ENCODE results near the gene RIN3. TPM values are rescaled to one million over a fixed set of nuclear protein-coding genes. Genes with fewer than 3 reads are reported as not detected.

The RIN3 gene
- total RNA-seq, 1 donor from 2014 or later = 0.51 TPM

DNA sequence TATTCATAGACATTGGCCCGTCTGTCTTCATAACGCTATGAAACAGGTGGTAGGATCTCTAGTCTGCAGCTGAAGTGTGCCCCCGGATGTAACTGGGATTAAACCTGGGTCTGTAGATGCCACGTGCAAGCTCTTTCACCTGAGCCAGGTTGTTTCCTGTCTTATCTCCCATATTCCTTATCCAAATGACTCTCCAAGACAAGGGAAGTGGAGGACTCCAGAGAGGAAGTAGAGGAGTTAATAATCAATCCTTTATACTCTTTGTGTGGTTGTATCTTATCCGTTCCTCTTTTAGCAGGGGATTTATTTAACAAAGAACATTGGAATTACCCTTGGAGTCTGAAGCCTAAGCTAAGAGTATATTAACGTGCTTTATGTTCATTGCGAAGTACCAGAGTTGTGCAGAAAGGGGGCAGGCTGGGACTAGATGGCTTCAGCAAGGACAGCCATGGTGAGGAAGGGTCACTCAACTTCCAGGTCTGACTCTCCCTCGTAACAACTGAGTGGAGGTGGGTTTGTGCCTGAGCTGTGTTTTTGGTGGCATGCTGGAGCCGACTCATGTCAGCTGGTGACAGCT is 82.8 kb downstream of the RIN3 start:
- DNase-seq (ENCODE audit: low read depth) = no peak

DNA sequence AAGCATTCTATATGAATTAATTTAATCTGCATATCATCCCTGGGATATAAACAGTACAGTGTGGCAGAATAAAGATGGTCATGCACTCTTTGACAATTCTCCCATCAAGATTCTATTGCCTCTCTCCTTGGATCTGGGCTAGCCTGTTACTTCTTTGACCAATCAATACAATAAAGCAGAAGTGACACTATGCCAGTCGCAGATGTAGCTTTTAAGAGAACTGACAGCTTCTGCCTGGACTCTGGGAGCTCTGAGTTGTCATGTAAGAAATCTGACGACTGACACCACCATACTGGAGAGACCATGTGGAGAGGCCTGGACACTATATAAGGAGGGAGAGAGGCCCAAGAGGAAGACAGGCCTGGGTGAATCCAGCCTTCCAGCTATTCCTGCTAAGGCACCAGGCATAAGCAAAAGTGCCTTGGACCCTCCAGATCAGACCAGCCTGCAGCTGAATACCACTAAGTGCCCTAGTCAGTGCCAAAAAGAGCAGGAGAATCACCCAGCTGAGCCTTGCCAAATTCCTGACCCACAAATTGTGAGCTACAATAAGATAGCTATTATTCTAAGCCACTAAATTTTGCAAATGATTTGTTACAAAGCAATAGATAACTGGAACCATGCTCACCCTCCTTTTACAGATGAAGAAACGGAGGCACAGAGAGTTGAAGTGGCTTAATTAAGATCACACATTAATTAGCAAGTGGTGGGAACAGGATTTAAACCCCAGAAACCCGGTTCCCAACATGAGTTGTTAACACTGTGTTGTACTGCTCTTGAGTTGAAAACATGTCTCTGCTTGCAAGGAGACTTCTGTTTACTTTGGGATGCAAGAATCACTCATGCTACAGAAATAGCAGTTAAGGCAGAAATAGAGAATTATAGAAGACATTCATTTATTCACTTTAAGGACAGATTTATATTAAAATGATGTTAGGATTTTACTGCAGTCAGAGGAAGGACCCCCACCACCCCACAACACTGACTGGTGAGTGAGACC is 84.6 kb downstream of the RIN3 start:
- no peak for DNase-seq (ENCODE audit: low read depth)

DNA sequence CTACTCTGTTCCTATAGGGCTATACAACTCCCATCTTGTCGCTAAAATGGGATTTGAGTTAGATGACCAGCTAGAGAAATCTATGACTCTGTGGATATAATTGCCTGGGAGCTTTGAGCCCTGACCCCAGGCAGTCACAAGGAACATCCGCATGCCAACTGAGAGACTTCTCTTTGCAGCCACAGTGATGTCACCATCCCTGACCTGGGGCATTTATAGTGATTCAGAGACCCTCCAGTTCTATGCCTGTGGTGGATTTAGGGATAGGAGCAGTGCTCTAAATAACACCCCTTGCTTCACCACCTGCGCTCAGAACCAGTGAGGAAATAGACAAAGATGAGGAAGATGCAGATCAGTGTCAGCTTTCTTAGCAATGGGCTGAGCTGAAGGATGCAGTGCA is 86.2 kb downstream of the RIN3 start:
- no peak for DNase-seq (ENCODE audit: low read depth)

DNA sequence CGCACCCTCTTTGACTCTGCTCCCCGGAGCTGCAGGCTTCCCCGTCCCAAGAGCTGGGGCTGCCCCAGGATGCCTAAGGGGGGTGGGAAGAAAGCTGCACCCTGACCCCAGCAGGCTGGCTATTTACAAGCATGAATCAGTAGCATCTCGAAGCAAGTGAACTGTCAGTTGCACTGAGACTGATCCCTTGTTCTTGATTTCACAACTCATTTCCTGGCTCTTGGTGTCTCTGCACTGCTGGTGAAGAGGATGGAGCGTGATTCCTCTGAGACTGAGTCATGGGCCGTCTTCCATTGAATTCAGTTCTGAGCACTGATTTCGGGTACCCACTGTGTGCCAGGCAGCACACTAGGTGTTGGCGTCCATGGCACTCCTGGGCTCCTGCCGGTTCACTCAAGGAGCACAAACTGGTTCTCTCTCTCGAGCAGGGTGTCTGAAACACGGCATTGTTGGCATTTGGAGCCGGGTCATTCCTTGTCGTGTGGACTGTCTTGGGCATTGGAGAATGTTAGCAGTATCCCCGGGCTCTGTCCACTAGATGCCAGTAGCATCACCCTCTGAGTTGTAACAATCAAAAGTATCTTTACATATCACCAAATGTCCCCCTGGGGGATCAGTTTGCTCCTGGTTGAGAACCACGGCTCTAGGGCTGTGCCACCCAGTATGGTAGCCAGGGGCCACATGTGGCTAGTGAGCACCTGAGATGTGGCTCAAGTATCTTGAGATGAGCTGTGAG is 86.9 kb downstream of the RIN3 start:
- no peak for DNase-seq (ENCODE audit: low read depth)

DNA sequence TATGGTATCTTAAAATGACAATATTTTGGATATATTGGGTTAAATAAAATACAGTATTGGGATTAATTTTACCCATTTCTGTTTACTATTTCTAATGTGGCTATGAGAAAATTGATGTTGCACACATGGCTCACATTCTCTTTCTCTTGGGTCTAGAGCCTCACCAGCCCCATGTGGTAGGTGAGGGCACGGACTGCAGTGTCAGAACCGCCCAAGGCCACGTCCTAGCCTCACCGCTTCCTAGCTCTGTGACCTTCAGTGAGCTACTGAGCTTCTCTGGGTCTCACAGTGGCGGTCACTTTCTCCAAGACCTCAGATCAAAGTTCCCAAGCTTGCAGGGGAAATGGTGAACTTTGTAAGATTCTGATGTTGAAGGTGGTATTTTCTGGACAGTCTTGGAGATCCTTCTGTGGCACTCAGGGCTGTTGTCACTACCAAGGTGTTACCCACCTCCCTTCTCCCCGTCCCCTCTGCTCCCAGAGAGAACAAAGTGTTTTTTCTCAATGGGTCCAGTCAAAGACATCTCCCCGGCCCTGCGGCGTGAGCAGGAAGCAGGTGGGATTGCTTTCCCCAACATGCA is 87.6 kb downstream of the RIN3 start:
- no peak for DNase-seq (ENCODE audit: low read depth)

DNA sequence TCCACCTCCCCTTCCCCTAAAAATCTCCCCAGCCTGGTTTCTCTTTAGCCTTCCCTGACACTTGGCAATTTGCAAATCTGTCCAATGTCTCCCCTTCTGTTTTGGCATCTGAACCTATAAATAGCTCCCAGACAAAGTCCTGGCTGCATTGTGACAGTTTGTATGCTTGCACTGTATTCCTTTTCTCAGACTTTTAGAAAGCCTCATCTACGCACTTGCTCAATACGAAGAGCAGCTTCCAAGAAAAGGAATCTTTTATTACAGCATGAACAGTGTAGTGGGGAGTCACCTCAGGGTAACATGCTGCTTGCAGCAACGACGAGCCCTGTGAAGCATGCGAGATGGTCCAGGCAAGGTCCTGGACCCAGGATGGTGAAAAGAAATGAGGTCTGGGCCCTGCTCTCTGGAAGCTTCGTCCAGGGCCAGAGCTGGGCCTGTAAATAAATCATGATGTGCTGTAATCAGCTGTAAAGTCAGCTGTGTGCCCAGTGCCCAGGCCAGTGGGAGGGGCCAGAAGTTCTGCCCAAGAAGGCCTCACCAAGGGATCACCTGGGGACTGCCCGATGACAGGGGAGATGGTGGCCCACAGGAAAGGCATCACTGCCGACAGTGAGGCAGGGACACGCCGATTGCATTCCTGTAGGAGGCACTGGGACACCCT is 88.3 kb downstream of the RIN3 start:
- DNase-seq (ENCODE audit: low read depth) = no peak

DNA sequence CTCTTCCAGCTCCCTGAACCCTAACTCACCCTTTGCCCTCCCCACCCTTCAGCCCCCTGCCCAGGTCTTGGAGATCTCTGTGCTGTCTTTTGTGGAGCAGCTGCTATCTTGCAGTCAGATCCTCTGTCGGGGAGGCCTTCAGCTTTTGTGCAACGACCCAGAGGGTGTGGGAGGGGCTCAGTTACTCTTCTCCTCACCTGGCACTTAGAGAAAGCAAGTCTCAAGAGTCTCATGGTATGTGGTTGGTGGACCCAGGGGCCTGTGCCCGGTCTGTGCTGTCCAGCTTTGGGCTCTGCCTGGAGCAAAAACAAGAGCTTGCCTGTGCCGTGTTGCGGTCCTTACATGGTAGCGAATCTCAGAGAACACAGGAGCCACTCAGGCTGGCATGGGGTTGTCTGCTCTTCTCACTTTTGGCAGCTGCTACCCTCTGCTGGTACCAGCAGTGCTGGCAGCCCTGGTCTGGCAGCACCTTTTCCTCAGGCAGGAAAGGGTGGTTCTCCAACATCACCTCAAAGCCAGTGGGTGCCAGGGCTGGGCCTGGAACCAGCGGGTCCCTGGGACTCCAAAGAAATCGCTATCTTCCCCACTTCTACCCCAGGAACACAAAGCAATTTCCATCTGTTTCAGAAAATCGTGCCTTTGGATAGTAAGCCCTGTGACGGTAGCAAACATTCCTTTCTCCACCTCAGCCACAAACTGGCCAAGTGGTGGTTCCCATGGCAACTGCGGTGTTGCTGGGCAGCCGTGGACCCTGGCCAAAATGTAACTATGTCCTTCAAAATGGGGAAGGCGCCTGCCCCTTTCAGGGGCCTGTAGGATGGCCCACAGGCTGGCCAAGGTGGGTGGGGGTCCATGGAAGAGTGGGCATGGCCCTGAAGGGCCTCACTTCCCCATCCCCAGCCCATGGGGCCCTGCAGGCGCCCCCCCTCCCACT is 90.0 kb downstream of the RIN3 start:
- peak; percentile 67 for DNase-seq (ENCODE audit: low read depth)

DNA sequence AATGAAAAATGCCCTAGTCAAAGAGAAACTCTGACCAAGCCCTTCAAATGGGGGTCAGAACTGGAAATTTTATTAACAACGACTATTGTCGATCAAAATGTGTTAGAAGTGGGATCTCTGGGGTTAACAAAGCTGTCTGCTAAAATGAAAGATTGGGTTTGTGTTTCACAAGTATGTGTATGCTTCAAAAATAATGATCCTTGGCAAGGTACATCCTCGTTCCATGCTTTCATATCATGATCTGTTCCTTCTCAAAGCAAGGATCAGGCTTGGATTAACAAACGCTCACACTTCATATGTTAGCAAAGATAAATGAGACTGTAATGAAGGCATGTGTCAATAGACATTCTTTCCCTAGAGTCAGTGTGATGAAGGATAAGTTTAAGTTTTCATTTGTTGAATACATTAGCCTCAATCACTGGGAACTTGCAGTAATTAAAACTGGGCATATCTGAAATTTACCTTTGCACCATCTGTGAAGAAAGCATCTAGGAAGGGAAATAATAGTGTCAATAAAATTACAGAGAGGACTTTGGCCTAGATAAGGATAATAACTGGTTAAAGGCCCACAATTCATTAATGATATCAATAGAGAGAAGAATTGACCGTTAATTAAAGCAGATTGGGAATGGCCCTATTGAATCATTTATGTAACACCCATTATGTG is 91.8 kb downstream of the RIN3 start:
- no peak for DNase-seq (ENCODE audit: low read depth)

DNA sequence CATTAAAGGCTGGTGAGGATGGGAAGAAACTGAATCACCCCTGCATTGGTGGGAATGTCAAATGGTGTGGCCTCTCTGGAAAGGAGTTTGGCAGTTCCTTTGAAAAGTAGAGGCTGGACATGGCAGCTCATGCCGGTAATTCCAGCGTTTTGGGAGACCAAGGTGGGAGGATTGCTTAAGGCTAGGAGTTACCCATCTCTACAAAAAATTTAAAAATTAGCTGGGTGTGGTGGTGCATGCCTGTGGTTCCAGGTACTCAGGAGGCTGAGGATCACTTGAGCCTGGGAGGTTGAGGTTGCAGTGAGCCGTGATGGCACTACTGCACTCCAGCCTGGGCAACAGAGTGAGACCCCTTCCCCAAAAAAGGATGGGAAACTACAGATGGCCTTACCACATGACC is 93.7 kb downstream of the RIN3 start:
- no peak for DNase-seq (ENCODE audit: low read depth)

DNA sequence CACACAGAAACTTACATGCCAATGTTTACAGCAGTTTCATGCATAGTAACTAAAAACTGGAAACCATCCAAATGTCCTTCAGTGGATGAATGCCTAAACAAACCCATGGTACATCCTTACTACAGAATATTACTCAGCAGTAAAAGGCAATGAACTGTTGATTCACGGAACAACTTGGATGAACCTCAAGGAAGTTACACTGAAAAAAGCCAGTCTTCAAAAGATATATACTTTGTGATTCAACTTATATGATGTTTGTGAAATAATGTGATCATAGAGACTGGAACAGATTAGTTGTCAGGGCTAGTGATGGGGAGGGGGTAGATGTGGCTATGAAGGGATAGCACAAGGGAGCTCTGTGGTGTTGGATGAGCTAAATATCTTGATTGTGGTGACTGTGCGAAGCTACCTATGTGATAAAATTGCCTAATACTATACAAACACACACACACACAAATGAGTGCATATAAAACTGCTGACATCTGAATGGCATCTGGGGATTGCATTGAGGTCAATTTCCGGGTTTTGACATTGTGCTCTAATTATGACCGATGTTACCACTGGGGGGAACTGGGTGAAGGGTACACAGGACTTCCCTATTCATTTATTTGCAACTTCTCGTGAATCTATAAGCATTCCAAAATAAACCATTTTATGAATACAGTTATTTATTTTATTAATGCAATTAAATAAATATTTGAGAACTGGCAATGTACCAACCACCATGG is 94.3 kb downstream of the RIN3 start:
- no peak for DNase-seq (ENCODE audit: low read depth)

DNA sequence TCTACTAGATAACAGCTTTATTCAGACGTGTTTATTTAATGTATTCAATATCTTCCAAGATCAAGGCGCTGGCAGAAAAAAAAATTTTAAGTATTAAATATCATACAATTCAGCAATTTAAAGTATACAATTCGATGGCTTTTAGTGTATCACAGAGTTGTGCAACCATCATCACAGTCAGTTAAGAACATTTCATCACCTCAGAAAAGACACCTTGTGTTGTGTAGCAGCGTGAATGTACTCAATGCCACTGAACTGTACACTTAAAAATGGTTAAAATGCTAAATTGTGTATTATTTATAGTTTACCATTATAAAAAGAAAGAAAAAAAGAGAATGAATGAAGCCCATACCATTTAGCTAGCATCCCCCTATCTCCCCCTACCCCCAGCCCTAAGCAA is 96.4 kb downstream of the RIN3 start:
- no peak for DNase-seq (ENCODE audit: low read depth)

DNA sequence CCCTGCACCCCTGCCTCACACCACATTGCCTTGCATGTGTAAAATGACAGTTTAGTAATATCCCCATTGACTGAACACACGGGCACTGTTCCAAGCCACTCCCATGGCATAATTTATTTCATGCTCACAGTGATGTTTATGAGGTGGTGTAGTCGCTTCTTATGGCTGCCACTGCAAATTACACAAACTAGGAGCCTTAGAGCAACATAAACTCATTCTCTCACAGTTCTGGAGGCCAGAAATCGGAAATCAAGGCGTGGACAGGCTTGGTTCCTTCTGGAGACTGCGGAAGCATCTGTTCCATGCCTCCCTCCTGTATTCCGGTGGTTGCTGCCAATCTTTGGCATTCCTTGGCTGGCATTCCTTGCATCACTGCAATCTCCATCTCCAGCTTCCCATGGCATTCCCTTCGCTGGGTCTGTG is 97.3 kb downstream of the RIN3 start:
- DNase-seq (ENCODE audit: low read depth) = peak; percentile 62

DNA sequence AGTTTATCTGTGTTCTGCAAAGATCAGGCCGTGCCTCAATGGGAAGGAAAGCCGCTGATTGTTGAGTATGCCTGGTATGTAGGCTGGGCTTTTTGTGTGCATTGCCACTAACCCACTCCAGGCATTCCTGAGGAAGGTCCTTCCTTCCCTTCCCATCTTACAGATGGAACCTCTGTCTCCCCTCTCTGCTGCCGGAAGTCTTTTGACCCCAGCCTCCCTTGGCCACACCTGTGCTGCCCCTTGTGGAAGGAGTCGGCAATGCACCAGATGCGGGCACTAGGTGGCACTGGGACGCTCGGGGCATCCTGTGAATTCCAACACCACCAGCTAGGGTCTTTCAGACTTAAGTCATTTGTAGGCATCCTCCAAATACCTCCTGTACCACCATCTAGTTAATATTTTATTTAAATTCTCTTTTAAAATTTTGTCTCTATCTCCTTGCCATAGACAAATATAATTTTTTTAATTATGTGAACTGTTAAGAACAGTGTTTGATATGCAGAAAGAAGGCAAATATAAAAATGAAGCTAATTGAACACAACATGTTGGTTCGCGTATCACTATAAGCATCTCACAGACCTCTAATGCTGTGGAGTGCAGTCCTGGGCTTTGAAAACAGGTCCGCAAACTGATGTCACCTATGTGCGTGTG is 99.6 kb downstream of the RIN3 start:
- no peak for DNase-seq (ENCODE audit: low read depth)

DNA sequence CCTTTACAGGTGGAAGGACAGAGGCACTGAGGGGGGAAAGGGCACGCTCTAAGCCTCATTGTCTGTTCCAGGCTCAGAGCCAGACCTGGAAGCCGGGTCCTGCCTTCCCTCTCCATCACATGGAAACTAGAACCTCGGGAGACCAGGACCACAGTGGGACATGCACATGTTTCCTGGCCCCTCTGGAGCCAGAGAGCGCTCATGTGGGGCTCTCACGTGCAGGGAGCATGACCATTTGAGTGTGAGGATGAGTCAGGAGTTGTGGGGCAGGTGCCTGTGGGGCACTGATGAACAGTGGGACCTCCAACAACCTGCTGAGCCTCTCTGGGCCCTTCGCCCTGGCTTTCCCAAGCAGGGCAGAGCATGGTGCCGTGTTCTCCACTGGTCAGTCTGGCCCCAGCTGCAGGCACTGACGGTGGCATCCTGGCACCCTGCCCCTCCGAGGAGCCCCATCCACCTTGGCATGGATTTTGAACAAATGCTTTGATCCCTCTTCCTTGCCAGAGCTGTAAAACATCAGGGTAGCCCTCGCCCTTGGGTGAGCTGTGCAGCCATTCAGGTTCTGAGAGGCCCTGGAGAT is 100.2 kb downstream of the RIN3 start:
- no peak for DNase-seq (ENCODE audit: low read depth)

DNA sequence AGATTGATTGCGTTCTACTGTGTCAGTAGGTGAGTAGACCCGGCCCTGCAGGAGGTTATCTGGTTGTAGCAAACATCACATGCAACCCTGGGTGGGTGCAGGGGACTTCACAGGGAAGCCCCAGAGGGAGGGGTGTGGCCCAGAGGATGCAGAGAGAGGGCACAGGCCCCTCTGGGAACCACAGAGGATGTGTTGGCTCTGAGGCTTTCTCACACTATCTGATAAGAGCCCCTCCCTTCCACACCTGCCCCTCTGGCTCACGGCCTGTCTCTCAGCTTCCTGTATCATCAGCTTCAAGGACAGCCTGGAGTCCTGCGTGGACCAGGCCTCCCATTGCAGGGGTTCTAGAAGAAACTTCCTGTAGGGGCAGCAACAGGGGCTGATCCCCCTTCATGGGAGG is 101.9 kb downstream of the RIN3 start:
- no peak for DNase-seq (ENCODE audit: low read depth)

DNA sequence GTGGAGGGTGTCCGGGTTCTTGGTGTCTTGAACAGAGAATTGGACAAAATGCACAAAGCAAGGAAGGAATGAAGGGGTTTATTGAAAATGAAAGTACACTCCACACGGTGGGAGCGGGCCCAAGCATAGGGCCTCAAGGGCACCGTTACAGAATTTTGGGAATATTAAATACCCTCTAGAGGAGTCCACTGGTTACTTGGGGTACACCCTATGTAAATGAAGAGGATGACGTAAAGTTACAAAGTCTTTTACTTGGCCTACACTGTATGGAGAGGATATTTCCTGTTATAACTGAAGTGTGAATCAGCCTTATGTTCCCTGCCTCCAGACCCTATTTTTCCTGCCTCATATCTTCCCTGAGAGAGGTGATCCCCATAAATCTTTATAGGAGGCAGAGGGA is 102.6 kb downstream of the RIN3 start:
- DNase-seq (ENCODE audit: low read depth) = no peak

DNA sequence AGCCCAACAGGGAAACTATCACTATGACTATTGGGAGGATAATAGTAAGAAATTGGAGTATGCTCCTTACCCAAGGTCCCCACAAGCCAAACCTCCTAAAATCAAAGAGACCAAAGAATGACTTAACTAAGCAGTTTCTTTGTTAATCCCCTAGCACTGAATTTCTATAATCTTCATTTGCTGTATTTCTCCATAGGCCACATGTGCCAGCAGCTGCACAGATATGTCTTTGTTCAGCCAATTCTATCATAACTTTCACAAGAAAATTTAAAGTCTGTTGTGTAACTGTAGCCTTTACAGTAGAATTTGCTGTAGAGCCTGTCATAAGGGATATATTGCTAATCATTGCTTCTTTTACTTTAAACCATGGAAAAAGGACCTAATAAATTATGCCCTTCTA is 104.0 kb downstream of the RIN3 start:
- DNase-seq (ENCODE audit: low read depth) = no peak

All from myocyte (in vitro differentiated cells).